GM12874 (cell line): ENCODE measurements around the gene FHIT.

Experiments used
- CTCF ChIP-seq: IDR thresholded peaks from 2 replicates; pipeline ENCODE4 v1.5.1; 2011; ENCODE audit warnings: low read depth, mild to moderate bottlenecking, control low read depth, low read length, moderate library complexity; ENCODE audit not compliant: insufficient read depth

The FHIT gene

GRCh38 chr3:59818033-59818918 lies 1433.0 kb downstream of the FHIT start:
- no peak for TF ChIP-seq CTCF

GRCh38 chr3:59817511-59817910 lies 1433.7 kb downstream of the FHIT start:
- no peak for TF ChIP-seq CTCF

GRCh38 chr3:59816312-59816711 lies 1434.9 kb downstream of the FHIT start:
- no peak for TF ChIP-seq CTCF

- no peak for TF ChIP-seq CTCF
These were observed 1438.1 kb downstream of the FHIT start for GRCh38 chr3:59813148-59813538.

GRCh38 chr3:59812237-59813147 lies 1438.8 kb downstream of the FHIT start:
- no peak for TF ChIP-seq CTCF

- TF ChIP-seq CTCF: no peak
These were observed 1440.1 kb downstream of the FHIT start for GRCh38 chr3:59811160-59811559.

GRCh38 chr3:59810606-59811005 lies 1440.6 kb downstream of the FHIT start:
- no peak for TF ChIP-seq CTCF
